Measurements from ENCODE around the gene HOXA9.
A peak's percentile ranks its signal among the peaks of the same experiment; 100 is the strongest.

Gene HOXA9

GRCh38 chr7:27179503-27180430 lies 14.4 kb upstream of the HOXA9 start:
- DNase-seq (ENCODE audit: insufficient read length) (peak; percentile 66), FAIRE-seq (no peak)
- no peak for TF ChIP-seq TAF1 (IDR thresholded peaks at IDR 0.05; ENCODE audit: borderline replicate concordance, low read depth, low read length)

GRCh38 chr7:27179030-27179429 lies 13.7 kb upstream of the HOXA9 start:
- no peak for FAIRE-seq
- TF ChIP-seq POLR2A (IDR thresholded peaks at IDR 0.05; ENCODE audit: low read depth, low read length), result no peak

GRCh38 chr7:27178366-27178765 lies 13.0 kb upstream of the HOXA9 start:
- no peak for TF ChIP-seq POLR2AphosphoS5 (IDR thresholded peaks at IDR 0.05; ENCODE audit: low read depth, low read length)
- FAIRE-seq, result no peak
- no peak for DNase-seq (ENCODE audit: insufficient read length)

More at GRCh38 chr7:27179030-27179429, 13.7 kb upstream of the HOXA9 start:
- no peak for DNase-seq (ENCODE audit: insufficient read length)

GRCh38 chr7:27177795-27178320 lies 12.5 kb upstream of the HOXA9 start:
- DNase-seq (ENCODE audit: insufficient read length) (no peak), FAIRE-seq (no peak)
- TF ChIP-seq POLR2A (IDR thresholded peaks at IDR 0.05; ENCODE audit: low read depth, low read length) (no peak), TAF1 (IDR thresholded peaks at IDR 0.05; ENCODE audit: borderline replicate concordance, low read depth, low read length) (no peak), POLR2AphosphoS5 (IDR thresholded peaks at IDR 0.05; ENCODE audit: low read depth, low read length) (no peak)

- no peak for FAIRE-seq
- TF ChIP-seq TAF1 (IDR thresholded peaks at IDR 0.05; ENCODE audit: borderline replicate concordance, low read depth, low read length) (no peak), POLR2AphosphoS5 (IDR thresholded peaks at IDR 0.05; ENCODE audit: low read depth, low read length) (no peak), POLR2A (IDR thresholded peaks at IDR 0.05; ENCODE audit: low read depth, low read length) (no peak)
- no peak for DNase-seq (ENCODE audit: insufficient read length)
Observed at GRCh38 chr7:27176962-27177794, 11.8 kb upstream of the HOXA9 start.

GRCh38 chr7:27176524-27176845 lies 11.1 kb upstream of the HOXA9 start:
- DNase-seq (ENCODE audit: insufficient read length) (no peak), FAIRE-seq (no peak)
- no peak for TF ChIP-seq POLR2A (IDR thresholded peaks at IDR 0.05; ENCODE audit: low read depth, low read length)
- TF ChIP-seq TAF1 (IDR thresholded peaks at IDR 0.05; ENCODE audit: borderline replicate concordance, low read depth, low read length), result no peak
- no peak for TF ChIP-seq POLR2AphosphoS5 (IDR thresholded peaks at IDR 0.05; ENCODE audit: low read depth, low read length)

GRCh38 chr7:27175626-27176523 lies 10.5 kb upstream of the HOXA9 start:
- TF ChIP-seq TAF1 (IDR thresholded peaks at IDR 0.05; ENCODE audit: borderline replicate concordance, low read depth, low read length) (no peak), POLR2AphosphoS5 (IDR thresholded peaks at IDR 0.05; ENCODE audit: low read depth, low read length) (no peak), POLR2A (IDR thresholded peaks at IDR 0.05; ENCODE audit: low read depth, low read length) (no peak)
- DNase-seq (ENCODE audit: insufficient read length), result no peak
- no peak for FAIRE-seq

GRCh38 chr7:27174874-27175625 lies 9.7 kb upstream of the HOXA9 start:
- TF ChIP-seq POLR2A (IDR thresholded peaks at IDR 0.05; ENCODE audit: low read depth, low read length), result no peak
- TF ChIP-seq TAF1 (IDR thresholded peaks at IDR 0.05; ENCODE audit: borderline replicate concordance, low read depth, low read length), result no peak
- no peak for TF ChIP-seq POLR2AphosphoS5 (IDR thresholded peaks at IDR 0.05; ENCODE audit: low read depth, low read length)
- no peak for FAIRE-seq
- DNase-seq (ENCODE audit: insufficient read length), result no peak

- TF ChIP-seq POLR2A (IDR thresholded peaks at IDR 0.05; ENCODE audit: low read depth, low read length) (no peak), TAF1 (IDR thresholded peaks at IDR 0.05; ENCODE audit: borderline replicate concordance, low read depth, low read length) (no peak), POLR2AphosphoS5 (IDR thresholded peaks at IDR 0.05; ENCODE audit: low read depth, low read length) (no peak)
- FAIRE-seq (no peak), DNase-seq (ENCODE audit: insufficient read length) (no peak)
Observed at GRCh38 chr7:27173956-27174873, 8.9 kb upstream of the HOXA9 start, which contains the start of gene HOXA10. Gene HOXA10, minus strand, starts transcription at chr7:27174320. Its CDS starts 14 bp downstream, at chr7:27174306.

GRCh38 chr7:27173511-27173955 lies 8.2 kb upstream of the HOXA9 start:
- DNase-seq (ENCODE audit: insufficient read length), result no peak
- no peak for FAIRE-seq
- TF ChIP-seq POLR2A (IDR thresholded peaks at IDR 0.05; ENCODE audit: low read depth, low read length), result no peak
- no peak for TF ChIP-seq TAF1 (IDR thresholded peaks at IDR 0.05; ENCODE audit: borderline replicate concordance, low read depth, low read length)
- no peak for TF ChIP-seq POLR2AphosphoS5 (IDR thresholded peaks at IDR 0.05; ENCODE audit: low read depth, low read length)
